Measurements from ENCODE around the gene LRRC8E.
A peak's percentile ranks its signal among the peaks of the same experiment; 100 is the strongest.
"Not testable (repeated sequence)": the region's sequence is repeated elsewhere in the genome, so short reads cannot be mapped to it uniquely, and the experiment has no call there.

Gene LRRC8E

GRCh38 chr19:7850000-7850813 is 38.1 kb upstream of the LRRC8E start:
- CTCF ChIA-PET, result no interaction called here
- Mint-ChIP-seq H3K27me3 (peaks cover 6% of the 10 kb centered on the region), H3K9me3 (no peaks in the 10 kb centered on the region), H3K4me3 (no peak overlapping the region), H3K27ac (no peak overlapping the region), H3K36me3 (no peaks in the 10 kb centered on the region), H3K4me1 (peaks cover 4% of the 10 kb centered on the region)
- no peak for DNase-seq

- Mint-ChIP-seq H3K27me3 (peaks cover 6% of the 10 kb centered on the region), H3K4me1 (peaks cover 4% of the 10 kb centered on the region), H3K9me3 (no peaks in the 10 kb centered on the region), H3K4me3 (no peak overlapping the region), H3K36me3 (no peaks in the 10 kb centered on the region), H3K27ac (no peak overlapping the region)
- DNase-seq, result no peak
- CTCF ChIA-PET, result no interaction called here
These were observed 37.2 kb upstream of the LRRC8E start for GRCh38 chr19:7850945-7851622.

GRCh38 chr19:7851623-7852500 is 36.4 kb upstream of the LRRC8E start:
- H3K36me3 Mint-ChIP-seq, result no peaks in the 10 kb centered on the region
- DNase-seq, result no peak
- H3K27me3 Mint-ChIP-seq, result peaks cover 6% of the 10 kb centered on the region
- CTCF ChIA-PET, result interaction anchor here (0.6 to 1.4 kb wide), 10 partner anchors 10 to 303 kb away, joined by 3 to 5 read pairs (median 4); partner anchors contain the start of gene SNAPC2
- no peak overlapping the region for H3K4me3 Mint-ChIP-seq
- H3K27ac Mint-ChIP-seq, result no peak overlapping the region
- no peaks in the 10 kb centered on the region for H3K9me3 Mint-ChIP-seq
- peaks cover 4% of the 10 kb centered on the region for H3K4me1 Mint-ChIP-seq

- peaks cover 6% of the 10 kb centered on the region for H3K27me3 Mint-ChIP-seq
- H3K4me3 Mint-ChIP-seq, result no peak overlapping the region
- H3K4me1 Mint-ChIP-seq, result peaks cover 4% of the 10 kb centered on the region
- no peaks in the 10 kb centered on the region for H3K36me3 Mint-ChIP-seq
- CTCF ChIA-PET, result interaction anchor here (0.6 to 1.8 kb wide), 11 partner anchors 8 to 301 kb away, joined by 3 to 7 read pairs (median 4); partner anchors contain the start of gene SNAPC2
- no peaks in the 10 kb centered on the region for H3K9me3 Mint-ChIP-seq
- DNase-seq, result peak; percentile 80
- H3K27ac Mint-ChIP-seq, result no peak overlapping the region
These were observed 35.2 kb upstream of the LRRC8E start for GRCh38 chr19:7852851-7853769.

- CTCF ChIA-PET, result interaction anchor here (0.6 to 1.8 kb wide), 4 partner anchors 70 to 157 kb away, joined by 3 to 7 read pairs (median 4); no protein-coding TSS in a partner anchor
- Mint-ChIP-seq H3K27ac (no peak overlapping the region), H3K4me1 (peaks cover 4% of the 10 kb centered on the region), H3K9me3 (no peaks in the 10 kb centered on the region), H3K4me3 (no peak overlapping the region), H3K36me3 (no peaks in the 10 kb centered on the region), H3K27me3 (peaks cover 6% of the 10 kb centered on the region)
- no peak for DNase-seq
These were observed 34.6 kb upstream of the LRRC8E start for GRCh38 chr19:7853770-7854128.

GRCh38 chr19:7855426-7856108 is 32.7 kb upstream of the LRRC8E start:
- no peaks in the 10 kb centered on the region for H3K9me3 Mint-ChIP-seq
- no peak overlapping the region for H3K4me3 Mint-ChIP-seq
- no peak for DNase-seq
- H3K27ac Mint-ChIP-seq, result no peak overlapping the region
- CTCF ChIA-PET, result no interaction called here
- H3K4me1 Mint-ChIP-seq, result peaks cover 4% of the 10 kb centered on the region
- H3K27me3 Mint-ChIP-seq, result peaks cover 21% of the 10 kb centered on the region
- no peaks in the 10 kb centered on the region for H3K36me3 Mint-ChIP-seq

- Mint-ChIP-seq H3K4me1 (peaks cover 4% of the 10 kb centered on the region), H3K27ac (no peak overlapping the region), H3K36me3 (no peaks in the 10 kb centered on the region), H3K9me3 (no peaks in the 10 kb centered on the region), H3K27me3 (peaks cover 27% of the 10 kb centered on the region), H3K4me3 (no peak overlapping the region)
- CTCF ChIA-PET, result no interaction called here
- DNase-seq, result no peak
These were observed 32.2 kb upstream of the LRRC8E start for GRCh38 chr19:7856109-7856591.

GRCh38 chr19:7856679-7857663 is 31.3 kb upstream of the LRRC8E start:
- no peaks in the 10 kb centered on the region for H3K9me3 Mint-ChIP-seq
- peaks cover 4% of the 10 kb centered on the region for H3K4me1 Mint-ChIP-seq
- no peaks in the 10 kb centered on the region for H3K36me3 Mint-ChIP-seq
- CTCF ChIA-PET, result interaction anchor here (2.0 kb wide), 1 partner anchor 12 kb away, joined by 8 read pairs; no protein-coding TSS in a partner anchor
- DNase-seq, result no peak
- H3K27ac Mint-ChIP-seq, result no peak overlapping the region
- H3K27me3 Mint-ChIP-seq, result peaks cover 35% of the 10 kb centered on the region
- no peak overlapping the region for H3K4me3 Mint-ChIP-seq

GRCh38 chr19:7857727-7858108 is 30.6 kb upstream of the LRRC8E start:
- no peak overlapping the region for H3K4me3 Mint-ChIP-seq
- no peak overlapping the region for H3K27ac Mint-ChIP-seq
- CTCF ChIA-PET, result interaction anchor here (2.0 kb wide), 1 partner anchor 11 kb away, joined by 8 read pairs; no protein-coding TSS in a partner anchor
- peaks cover 43% of the 10 kb centered on the region for H3K27me3 Mint-ChIP-seq
- no peaks in the 10 kb centered on the region for H3K36me3 Mint-ChIP-seq
- DNase-seq, result no peak
- H3K4me1 Mint-ChIP-seq, result peaks cover 6% of the 10 kb centered on the region
- no peaks in the 10 kb centered on the region for H3K9me3 Mint-ChIP-seq

- Mint-ChIP-seq H3K27me3 (peaks cover 46% of the 10 kb centered on the region), H3K36me3 (no peaks in the 10 kb centered on the region), H3K4me3 (no peak overlapping the region), H3K27ac (no peak overlapping the region), H3K4me1 (peaks cover 3% of the 10 kb centered on the region), H3K9me3 (no peaks in the 10 kb centered on the region)
- CTCF ChIA-PET, result interaction anchor here (2.0 kb wide), 1 partner anchor 11 kb away, joined by 8 read pairs; no protein-coding TSS in a partner anchor
- no peak for DNase-seq
These were observed 30.1 kb upstream of the LRRC8E start for GRCh38 chr19:7858109-7858770.

- H3K27me3 Mint-ChIP-seq, result peaks cover 50% of the 10 kb centered on the region
- H3K36me3 Mint-ChIP-seq, H3K4me1 Mint-ChIP-seq, CTCF ChIA-PET, H3K27ac Mint-ChIP-seq, DNase-seq, H3K9me3 Mint-ChIP-seq, H3K4me3 Mint-ChIP-seq: not testable (repeated sequence)
These were observed 29.2 kb upstream of the LRRC8E start for GRCh38 chr19:7859087-7859486.
